HG03097 (cell line): ENCODE measurements around the gene DNM2.
"Not testable (repeated sequence)": the region's sequence is repeated elsewhere in the genome, so short reads cannot be mapped to it uniquely, and the experiment has no call there.

ENCODE experiments used
- ATAC-seq: cut with Tn5 transposase; IDR thresholded peaks from one replicate; pipeline ENCODE4 v1.9.1; 2021; ENCODE audit not compliant: unreplicated experiment, low FRiP score

The DNM2 gene

DNA sequence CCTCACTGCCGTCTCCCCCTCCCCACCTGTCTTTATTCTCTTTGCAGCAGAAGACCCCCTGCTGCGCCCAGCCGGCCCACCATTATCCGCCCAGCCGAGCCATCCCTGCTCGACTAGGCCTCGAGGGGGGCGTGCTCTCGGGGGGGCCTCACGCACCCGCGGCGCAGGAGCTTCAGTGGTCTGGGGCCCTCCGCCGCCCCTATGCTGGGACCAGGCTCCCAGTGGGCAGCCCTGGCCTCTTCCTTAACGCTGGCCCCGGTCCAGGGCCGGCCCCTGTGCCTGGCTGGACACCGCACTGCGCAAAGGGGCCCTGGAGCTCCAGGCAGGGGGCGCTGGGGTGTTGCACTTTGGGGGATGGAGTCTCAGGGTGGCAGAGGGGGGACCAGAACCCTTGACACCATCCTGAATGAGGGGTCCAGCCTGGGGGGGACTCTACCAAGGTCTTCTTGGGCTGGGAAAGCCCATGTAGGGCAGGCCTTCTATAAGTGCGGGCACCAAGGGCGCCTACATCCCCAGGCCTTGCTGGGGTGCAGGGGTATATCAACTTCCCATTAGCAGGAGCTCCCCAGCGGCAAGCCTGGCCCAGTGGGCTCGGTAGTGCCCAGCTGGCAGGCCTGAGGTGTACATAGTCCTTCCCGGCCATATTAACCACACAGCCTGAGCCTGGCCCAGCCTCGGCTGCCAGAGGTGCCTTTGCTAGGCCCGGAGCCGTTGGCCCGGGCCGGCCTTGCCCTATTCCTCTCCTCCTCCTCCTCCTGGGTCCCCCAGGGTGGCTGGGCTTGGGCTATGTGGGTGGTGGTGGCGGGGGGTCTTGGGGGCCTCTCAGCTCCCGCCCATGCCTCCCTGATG is 113.3 kb downstream of the DNM2 start:
- ATAC-seq: no peak

DNA sequence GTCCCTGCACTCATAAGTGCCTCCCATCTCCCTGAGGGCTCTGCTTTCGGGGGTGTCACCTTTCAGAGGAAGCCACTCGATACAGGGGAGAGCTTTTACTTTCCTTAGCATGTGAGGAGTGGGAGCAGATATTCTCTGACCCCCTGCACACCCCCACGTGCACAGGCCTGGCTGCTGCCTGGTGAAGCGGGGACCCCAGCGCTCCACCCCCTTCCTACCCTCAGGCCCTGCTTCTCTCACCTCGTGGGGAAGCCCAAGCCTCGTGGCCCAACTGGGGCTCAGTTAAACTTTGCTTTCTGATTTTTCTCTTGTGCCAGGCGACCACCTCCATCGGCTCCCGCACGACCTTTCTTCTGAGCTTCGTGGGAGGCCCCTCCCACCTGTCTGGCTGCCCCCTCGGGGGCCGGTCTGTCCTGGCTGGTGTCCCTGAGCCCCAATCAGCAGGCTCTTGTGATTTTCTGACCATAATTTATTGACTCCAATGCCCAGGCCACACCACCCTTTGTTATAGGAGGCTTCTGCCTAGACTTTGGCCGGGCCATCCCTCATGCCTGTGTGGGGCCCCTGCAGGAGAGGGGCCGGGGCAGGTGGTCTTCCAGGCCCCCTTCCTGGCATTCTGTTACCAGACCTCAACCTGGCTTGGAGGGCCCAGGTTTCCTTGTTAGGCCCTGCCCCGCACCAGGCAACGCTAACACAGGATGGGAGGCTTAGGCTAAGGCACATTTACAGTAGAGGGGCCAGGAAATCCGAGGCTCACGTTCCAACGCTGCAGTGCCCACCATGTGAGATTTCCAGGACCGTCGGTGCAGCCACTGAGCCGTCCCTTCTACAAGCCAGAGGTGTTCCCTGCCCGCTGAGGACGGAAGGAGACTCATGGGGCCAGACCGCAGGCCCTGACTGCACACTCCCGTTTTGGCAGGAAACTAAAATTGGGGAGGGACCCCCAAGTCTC is 114.4 kb downstream of the DNM2 start:
- no peak for ATAC-seq

DNA sequence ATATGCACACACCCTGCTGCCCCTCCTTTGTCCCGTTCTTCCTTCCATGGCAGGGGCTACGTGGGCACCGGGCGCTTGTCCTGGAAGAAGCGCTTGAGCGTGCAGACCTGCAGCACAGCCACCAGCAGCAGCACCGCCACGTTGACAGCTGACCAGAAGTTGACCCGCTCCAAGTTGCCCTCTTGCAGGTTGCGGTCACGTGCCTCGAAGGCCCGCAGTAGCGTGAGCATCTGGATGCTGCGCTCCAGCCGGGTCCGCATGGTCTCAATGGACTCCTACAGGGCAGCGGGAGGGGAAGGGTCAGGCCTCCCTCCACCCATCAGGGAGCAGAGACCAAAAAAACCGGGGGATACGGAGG is 115.0 kb downstream of the DNM2 start:
- no peak for ATAC-seq

DNA sequence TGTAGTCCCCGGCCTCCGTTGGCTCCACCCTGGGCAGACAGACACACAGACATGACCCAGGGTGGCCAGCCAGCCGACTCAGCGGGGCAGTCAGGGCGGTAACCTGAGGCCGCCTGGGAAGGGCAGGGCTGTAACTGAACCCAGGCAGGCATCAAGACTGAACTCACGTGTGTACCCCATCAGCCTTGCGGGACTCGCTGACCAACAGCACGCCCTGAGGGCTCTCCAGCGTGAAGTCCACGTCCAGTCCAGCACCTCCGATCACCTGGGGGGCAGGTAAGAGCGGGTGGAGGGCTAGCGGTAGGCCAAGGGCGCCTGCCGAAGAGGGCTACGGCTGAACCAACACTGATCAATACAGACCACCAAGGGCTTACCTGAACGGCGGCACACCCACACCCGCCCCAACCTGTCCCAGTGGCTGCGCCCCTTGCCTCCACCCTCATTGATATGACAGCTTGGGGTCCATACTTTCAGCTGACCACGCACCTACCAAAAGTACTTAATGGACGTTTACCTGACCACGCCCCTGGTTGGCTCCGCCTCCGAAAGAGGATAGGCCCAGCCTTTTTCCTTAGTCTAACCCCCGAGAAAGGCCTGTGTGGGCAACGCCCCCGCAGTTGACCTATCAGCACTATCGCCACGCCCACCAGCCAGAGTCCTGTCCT is 117.3 kb downstream of the DNM2 start:
- ATAC-seq: no peak

DNA sequence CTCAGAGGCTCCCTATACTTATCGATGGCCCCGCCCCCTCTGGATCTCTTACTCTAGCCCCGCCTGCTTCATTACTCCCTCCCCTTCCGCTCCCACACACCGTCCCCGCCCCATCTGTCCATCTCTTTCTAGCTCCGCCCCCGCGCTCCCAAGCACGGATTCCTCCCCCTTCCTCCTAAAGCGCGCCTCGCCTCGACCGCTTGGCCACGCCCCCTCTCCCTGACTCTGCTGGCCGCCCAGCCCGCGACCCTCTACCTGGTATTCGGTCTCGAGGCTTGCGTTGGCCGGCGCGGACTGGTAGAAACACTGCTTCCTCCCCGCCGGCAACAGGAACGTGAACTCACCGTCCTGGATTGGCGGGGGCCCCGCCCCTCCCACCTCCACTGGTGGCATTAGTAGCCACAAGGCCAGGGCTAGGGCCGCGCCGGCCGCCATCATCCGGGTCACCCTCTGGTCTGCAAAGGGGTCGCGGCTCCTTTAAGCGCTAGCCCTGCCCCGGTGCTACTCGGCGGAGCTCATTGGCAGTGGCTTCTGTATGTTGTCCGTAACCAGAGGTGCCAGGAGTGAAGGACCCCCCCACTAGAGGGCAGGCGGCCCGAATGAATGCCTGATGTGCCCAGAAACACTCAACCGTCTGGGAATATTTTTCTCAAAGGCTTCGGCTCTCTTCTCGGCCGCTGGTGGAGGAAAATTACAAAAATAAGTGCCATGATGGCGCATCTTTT is 118.0 kb downstream of the DNM2 start, which contains the start of gene TMED1:
Gene TMED1, minus strand, starts transcription at position 459 of the 725 bp plus-strand sequence. Its CDS starts 21 bp downstream, at position 438.
- peak; percentile 65 for ATAC-seq

DNA sequence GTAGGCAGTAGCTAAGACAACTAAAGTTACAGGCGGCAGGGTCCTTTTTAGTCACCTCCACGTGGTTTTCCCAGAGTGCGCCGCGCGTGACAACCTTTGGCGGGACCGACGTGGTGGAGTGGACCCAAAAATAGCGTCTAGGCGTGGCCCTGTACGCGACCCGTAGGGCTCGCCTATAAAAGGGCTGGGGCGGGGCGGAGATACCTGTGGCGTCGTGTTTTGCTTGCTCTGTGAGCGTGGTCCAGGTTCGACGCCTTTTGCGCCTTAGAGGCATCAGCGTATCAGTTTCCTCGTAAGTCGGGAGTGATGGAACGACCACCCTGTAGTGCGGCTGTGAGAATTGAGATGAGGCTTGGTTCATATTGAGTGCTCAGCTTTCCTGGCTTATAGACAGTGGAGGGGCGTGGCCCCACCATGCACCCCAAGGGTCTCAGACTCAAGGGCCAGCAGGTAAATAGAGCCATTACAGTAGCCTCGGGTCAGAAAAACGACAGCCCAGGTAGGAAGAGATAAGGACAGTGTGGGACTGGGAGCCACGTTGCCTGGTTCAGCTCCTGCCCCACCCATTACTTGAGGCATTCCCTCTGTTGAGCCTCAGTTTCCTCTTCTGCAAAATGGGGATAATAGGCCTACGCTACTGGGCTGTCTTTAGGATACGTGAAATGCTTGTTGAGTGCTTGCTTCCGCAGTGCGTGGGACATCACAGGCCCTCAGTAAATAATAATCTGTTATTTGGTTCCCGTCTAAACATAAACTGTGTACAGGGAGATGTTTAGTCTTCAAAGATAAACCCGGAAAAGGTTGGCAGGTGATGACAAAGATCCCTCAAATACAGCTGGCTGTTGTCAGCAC is 118.8 kb downstream of the DNM2 start:
- ATAC-seq: peak; percentile 7

DNA sequence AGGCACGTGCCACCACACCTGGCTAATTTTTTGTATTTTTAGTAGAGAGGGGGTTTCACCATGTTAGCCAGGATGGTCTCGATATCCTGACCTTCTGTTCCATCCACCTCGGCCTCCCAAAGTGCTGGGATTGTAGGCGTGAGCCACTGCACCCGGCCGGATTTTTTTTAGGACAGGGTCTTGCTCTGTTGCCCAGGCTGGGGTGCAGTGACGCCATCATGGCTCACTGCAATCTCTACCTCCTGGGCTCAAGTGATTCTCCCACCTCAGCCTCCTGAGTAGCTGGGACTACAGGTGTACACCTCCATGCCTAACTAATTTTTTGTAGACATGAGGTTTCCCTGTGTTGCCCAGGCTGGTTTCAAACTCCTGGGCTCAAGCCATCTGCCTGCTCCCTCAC is 119.8 kb downstream of the DNM2 start:
- not testable (repeated sequence) for ATAC-seq

DNA sequence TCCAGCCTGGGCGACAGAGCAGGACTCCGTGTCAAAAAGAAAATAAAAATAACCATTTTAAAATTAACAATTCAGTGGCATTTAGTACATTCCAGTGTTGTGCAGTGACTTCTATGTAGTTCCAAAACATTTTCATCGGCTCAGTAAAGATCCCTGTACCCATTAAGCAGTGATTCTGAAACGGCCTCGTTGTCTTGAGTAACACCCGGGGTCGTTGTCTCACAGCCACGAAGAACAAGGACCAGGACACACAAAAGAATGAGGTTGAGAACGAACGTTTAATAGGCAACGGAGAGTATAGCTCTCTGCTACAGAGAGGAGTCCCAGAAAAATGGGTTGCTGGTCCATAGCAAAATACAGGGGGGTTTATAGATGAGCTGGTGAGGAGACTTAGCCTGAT is 120.5 kb downstream of the DNM2 start:
- ATAC-seq: no peak

DNA sequence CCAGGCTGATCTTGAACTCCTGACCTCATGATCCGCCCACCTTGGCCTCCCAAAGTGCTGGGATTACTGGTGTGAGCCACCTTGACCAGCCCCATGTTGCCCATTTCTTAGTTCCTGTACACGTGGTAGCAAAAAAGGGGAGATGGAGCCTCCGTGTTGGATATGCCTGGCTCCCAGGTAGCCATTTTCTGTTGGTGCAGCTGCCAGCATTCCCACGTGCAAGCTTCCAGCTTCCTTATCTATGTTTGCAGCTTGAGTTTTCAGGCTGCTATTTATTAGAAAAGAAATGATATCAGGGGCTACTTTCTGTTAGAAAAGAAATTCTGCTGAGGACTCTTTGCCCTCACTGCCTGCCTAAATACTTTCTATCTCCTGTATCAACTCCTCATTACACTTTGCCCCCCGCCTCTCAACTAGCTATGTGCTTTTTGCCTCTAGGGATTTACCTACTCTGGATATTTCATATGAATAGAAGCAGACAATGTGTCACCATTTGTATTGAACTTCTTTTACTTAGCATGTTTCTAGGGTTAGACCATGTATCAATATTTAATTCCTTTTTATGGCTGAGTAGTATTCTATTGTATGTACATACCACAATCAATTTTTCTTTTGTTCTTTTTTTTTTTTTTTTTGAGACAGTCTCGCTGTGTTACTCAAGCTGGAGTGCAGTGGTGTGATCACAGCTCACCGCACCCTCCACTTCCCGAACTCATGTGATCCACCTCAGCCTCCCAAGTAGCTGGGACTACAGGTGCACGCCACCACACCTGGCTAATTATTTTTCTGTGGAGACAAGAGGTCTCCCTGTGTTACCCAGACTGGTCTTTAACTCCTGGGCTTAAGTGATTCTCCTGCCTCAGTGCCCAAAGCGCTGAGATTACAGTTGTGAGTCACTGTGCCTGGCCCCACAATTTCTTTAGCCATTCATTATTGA is 121.5 kb downstream of the DNM2 start:
- ATAC-seq: no peak

DNA sequence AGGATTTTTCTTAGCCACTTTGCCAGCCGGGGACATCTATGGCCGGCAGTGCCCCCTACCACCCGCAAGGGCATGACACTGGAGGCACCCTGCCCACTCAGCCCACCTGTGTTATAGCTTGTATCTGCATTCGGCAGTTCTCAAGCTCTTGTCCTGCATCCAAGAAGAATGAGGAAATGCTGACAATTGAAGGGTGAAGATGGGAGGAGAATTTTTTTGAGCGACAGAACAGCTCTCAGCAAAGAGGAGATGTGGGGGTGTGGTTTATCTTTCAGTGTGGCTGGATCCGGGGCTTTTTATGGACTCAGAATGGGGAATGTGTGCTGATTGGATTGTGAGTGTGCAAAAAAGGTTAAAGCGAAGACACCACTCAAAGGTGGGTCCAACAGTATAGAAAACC is 124.9 kb downstream of the DNM2 start:
- no peak for ATAC-seq

DNA sequence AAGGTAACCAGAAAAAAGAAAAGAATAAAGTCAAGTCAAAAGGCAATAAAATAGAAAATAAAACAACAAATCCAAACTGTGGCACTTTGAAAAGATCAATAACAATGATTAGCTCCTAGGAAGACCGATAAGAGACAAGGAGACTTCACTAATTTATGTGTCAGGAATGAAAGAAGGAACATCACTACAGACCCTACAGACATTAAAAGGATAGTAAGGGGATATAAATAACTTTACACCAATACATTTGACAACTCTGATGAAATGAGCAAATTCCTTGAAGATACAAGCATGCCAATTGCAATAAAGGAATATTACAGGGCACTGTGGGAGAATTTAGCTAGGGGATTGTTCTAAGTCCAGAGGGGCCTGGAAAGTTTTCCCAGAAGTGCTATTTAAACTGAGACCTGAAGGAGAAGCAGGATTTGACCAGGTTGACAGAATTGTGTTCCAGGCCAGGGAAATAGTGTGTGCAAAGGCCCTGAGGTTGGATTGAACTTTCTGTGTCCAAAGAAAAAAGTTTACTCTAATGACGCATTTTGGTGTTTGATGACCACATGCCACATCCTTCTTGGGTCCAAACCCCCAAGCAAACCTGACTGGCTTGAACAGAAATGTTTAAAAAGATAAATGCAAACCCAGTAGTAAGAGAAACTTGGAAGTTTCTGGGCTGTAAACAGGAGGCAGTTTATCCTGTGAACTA is 128.8 kb downstream of the DNM2 start:
- no peak for ATAC-seq

DNA sequence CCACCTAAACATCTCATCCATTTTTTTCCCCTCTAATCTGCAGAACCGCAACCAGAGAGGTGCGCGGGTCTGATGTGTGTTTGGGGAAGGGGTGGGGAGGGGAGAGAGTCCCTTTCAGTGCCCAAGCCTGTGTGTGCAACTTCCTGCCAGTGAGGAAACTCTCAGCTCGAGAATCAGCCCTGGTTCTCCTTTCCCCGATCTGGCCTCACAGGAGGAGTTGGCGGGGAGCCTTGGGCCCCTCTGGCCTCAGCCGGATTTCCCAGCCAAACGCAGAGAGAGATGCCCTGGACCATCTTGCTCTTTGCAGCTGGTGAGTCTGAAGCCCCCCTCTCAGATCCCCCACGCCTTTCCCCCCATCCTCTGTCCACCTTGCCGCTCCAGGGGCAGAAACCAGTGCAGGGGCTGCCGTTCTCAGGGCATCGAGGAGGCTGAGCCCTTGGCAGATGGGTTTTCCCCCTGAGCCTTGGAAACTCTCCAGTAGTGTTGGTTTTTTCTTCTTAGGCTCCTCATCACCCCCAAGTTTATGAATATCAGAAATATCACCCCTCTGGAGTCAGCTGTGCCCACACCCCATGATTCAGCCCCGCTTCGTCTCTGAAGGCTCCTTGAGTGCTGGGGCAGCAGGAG is 130.5 kb downstream of the DNM2 start, which contains the start of gene C19orf38:
Gene C19orf38, plus strand, starts transcription at position 186 of the 627 bp plus-strand sequence. Its CDS starts 94 bp downstream, at position 280.
- no peak for ATAC-seq

DNA sequence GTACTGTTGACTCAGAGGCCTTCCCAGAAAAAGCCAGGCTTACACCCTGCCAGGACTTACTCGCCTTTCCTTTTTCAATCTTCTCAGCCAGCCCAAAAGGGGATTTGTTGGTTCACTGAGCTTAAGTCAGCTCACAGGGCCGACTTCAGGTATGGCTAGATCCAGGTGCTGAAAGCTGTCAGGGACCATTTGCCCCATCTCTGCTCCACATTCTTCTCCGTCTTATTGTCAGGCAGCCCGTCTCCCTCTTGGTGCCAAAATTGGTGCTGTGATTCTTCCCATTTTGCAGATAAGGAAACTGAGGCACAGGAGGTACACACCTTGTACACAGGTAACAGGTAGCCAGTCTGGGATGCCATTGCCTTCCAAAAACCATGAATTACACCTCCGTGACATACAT is 132.8 kb downstream of the DNM2 start:
- no peak for ATAC-seq

DNA sequence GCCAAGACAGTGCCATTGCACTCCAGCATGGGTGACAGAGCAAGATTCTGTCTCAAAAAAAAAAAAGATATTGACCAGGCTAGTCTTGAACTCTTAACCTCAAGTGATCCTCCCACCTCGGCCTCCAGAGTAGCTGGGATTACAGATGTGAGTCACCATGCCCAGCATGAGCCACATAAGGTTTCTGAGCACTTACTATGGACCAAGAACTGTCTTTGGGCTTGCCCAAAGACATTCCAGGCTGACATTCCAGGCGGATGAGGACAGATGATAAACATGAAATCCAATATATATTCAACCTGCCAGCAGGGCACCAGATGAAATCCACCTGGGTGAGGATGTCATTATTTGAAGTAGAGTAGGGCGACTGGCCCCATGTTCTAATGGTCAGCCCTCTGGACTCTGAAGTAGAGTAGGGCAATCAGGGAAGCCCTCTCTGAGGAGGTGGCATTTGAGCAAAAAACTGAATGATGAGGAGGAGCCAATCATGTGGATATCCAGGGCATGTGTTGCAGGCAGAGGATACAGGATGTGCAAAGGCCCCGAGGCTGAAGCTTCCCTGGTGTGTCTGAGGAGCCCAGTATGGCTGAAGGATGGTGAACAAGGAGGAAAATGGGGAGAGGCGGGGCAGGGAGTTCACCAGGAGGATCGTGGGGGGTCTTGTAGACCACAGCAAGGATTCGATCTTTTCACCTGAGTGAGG is 134.4 kb downstream of the DNM2 start:
- no peak for ATAC-seq

DNA sequence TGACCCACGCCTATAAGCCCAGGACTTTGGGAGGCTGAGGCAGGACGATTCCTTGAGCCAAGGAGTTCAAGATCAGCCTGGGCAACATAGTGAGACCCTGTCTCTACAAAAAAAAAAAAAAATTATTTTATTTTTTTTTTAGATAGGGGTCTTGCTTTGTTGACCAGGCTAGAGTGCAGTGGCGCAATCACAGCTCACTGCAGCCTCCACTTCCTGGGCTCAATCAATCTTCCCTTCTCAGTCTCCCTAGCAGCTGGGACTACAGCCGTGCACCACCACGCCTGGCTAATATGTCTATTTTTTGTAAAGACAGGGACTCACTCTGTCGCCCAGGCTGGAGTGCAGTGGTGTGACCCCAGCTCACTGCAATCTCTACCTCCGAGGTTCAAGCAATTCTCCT is 135.1 kb downstream of the DNM2 start:
- ATAC-seq: no peak

DNA sequence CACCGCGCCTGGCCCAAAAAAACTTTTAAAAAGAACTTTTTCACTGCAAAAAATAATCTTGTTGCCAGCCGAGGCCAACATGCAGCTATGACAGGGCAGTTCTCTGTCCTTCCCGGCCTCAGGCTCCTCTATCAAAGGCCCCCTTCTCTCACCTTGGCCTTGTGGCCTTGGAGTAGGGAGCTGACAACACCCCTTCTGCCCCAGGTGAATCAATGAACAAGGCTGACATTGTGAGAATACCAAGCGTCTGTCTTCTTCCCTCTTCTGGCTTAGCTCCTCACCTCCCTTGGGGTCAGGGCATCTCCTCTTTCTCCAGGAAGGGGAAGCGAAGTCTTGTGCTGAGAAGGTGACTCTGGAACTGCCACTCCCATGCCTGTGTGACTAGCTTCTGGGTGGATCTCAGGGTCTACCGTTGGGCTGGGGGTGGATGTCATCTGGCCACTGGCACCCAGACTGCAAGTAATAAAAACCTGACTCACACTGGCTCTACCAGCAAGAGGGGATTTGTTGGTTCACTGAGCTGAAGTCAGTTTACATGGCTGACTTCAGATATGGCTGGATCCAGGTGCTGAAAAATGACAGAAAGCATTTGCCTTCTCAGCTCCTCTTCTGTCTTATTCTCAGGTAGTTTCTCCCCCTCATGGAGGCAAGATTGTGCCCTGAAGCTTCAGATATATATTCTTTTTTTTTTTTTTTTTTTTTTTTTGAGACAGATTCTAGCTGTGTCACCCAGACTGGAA is 136.6 kb downstream of the DNM2 start:
- ATAC-seq: no peak
